Thyroid gland (tissue), 4 donors: Measurements from ENCODE around the gene BTF3. TPM values are rescaled to one million over a fixed set of nuclear protein-coding genes. Genes with fewer than 3 reads are reported as not detected.

ENCODE experiments used
- DNase-seq, 2 donors: peaks; one replicate each; pipeline ENCODE4 v3.0.0-alpha.2; 2019
- H3K27ac ChIP-seq, 3 donors: fragments of 200-600 bp; sonication (generic); 1 replicate in 2 of 3; 2 replicates in 1 of 3; pipeline ENCODE4 v1.5.1; 2016 to 2019; ENCODE audit warnings: mild to moderate bottlenecking in 1 of 3, moderate library complexity in 1 of 3
- H3K27me3 ChIP-seq: fragments of 200-600 bp; sonication (generic); one replicate; pipeline ENCODE4 v1.5.1; 2019
- H3K36me3 ChIP-seq, 2 donors: fragments of 200-600 bp; sonication (generic); one replicate each; pipeline ENCODE4 v1.5.1; 2016 to 2019
- H3K4me1 ChIP-seq, 2 donors: fragments of 200-600 bp; sonication (generic); one replicate each; pipeline ENCODE4 v1.5.1; 2017 to 2019
- H3K4me3 ChIP-seq, 3 donors: fragments of 200-600 bp; sonication (generic); replicated peaks in 1 of 3; 1 replicate in 2 of 3; 2 replicates in 1 of 3; pipeline ENCODE4 v1.5.1; 2016; ENCODE audit warnings: mild to moderate bottlenecking in 1 of 3
- H3K9me3 ChIP-seq: fragments of 200-600 bp; sonication (generic); one replicate; pipeline ENCODE4 v1.5.1; 2017
- CTCF ChIP-seq, 6 experiments: fragments of 200-600 bp in 3 of 6; fragments of 450-650 bp in 3 of 6; sonication (generic) in 3 of 6; IDR thresholded peaks; one replicate each; pipeline ENCODE4 v1.5.1; 2016 to 2019; ENCODE audit warnings: antibody characterized with exemption in 6 of 6, mild to moderate bottlenecking in 2 of 6, inconsistent platforms in 1 of 6, moderate library complexity in 1 of 6
- POLR2A ChIP-seq, 2 donors: fragments of 450-650 bp; IDR thresholded peaks; one replicate each; pipeline ENCODE4 v1.6.1; 2017; ENCODE audit warnings: antibody characterized with exemption in 2 of 2, mild to moderate bottlenecking in 2 of 2, moderate library complexity in 1 of 2
- WGBS, 2 donors: methylation state at CpG; one replicate each; pipeline ENCODE4 v1.1.5; 2017; 5-methylcytosine and 5-hydroxymethylcytosine counted together
- intact Hi-C: fragments of 100-400 bp; cut with DNase I; formaldehyde crosslinking; loops from one replicate; pipeline ENCODE4 v1.15.1; 2023
- total RNA-seq, 4 donors: library from RNA; depleted of rRNA; stranded (reverse); fragments of >200 nt; gene quantifications; one replicate each; pipeline ENCODE4 v1.2.3, GENCODE V29; 2016

BTF3 gene
- total RNA-seq, 4 donors from 2014 or later = 413 to 784 (median 546) TPM

DNA sequence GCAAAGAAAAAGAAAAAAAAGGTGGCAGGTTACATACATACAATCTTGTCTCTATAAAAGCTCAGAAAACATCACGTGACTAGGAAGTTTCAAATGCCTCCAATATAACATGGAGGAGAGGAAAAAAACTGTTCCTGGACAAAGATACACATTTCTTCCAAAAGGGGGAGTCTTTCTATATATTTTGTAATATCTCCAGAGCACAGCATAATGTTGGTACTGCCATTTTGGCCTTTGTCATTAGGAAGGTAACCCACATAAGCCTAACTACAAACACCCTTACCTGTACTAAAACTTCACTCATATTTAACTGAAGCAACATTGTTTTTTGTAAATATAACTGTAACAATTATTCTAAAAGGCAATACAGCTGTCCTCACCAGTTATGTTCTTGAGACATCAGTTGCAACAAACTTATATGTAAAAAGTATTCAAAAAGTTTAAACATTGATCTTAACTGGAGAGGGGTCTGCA lies 1.2 kb upstream of the BTF3 start:
- no peaks in the 10 kb centered on the region for H3K27me3 ChIP-seq
- 77 to 79% methylated on average over 1 of the region's 1 CpG for WGBS, 2 donors
- no peaks in the 10 kb centered on the region for H3K9me3 ChIP-seq
- no peak overlapping the region for H3K27ac ChIP-seq
- DNase-seq = no peak
- H3K36me3 ChIP-seq = peaks cover 0 to under 1% of the 10 kb centered on the region in 2 donors
- intact Hi-C loops = no loop called here
- no peak overlapping the region for H3K4me3 ChIP-seq
- peaks cover 11 to 17% of the 10 kb centered on the region in 2 donors for H3K4me1 ChIP-seq
- TF ChIP-seq POLR2A (IDR thresholded peaks at IDR 0.05) (no peak), CTCF (IDR thresholded peaks at IDR 0.05) (no peak)

DNA sequence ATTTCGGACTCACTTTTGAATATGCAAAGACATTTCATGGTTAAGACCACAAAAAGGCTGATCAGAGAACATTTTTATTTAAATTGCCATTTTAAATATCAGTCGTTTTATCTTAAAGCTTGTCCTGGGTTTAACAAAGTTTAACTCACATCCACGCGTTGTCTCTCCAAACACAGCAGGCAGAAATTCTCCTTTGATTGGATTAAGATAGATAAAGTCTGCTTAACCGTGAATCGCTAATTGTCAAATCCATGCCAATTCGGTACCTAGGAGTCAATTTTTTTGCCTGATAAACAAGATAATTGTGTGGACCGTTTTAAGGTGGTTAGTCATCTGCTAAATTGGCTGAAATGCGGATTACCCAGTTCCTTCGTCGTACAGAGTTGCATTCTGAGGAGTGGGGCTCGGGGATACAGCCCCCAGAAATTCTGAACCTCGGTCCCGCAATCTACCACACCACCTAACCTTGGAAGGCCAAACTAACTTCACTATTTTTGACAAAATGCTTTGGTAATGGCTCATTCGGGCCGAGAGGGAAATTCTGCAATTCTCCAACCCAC lies 665 bp upstream of the BTF3 start:
- intact Hi-C loops = no loop called here
- no peak for DNase-seq
- Histone ChIP-seq H3K36me3 (peaks cover 5 to 6% of the 10 kb centered on the region in 2 donors), H3K27ac (peak overlapping the region; percentile 61 to 96 (median 94)), H3K4me1 (peaks cover 11 to 17% of the 10 kb centered on the region in 2 donors), H3K9me3 (no peaks in the 10 kb centered on the region), H3K4me3 (peak overlapping the region; percentile 82 to 99 (median 91)), H3K27me3 (no peaks in the 10 kb centered on the region)
- TF ChIP-seq CTCF (IDR thresholded peaks at IDR 0.05) (no peak), POLR2A (IDR thresholded peaks at IDR 0.05) (no peak)
- whole genome bisulfite sequencing, 2 donors = 42 to 47% methylated on average over 16 of the region's 16 CpGs

DNA sequence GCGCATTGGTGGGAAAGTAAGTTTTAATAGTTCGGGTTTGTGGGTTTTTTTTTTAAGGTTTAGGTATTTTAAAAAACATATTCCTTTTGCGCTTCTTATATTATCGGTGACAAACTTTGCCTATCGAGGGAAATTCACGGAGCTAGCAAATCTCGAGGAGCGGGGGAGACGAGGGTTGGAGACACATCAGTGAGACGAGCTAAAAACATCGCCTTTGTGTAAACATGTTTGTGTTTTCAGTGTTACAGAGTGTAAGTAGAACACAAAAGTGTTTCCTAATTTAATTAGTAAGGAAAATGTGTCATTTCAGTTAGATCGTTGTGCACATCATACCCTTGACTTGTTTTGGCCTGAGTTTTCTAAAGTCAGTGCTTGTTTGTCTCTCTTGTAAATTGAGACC lies 945 bp downstream of the BTF3 start:
- peaks cover 20% of the 10 kb centered on the region in 2 donors for H3K36me3 ChIP-seq
- H3K27ac ChIP-seq = peak overlapping the region in 2 of 3 donors; percentile 94 to 96
- TF ChIP-seq POLR2A (IDR thresholded peaks at IDR 0.05) (no peak), CTCF (IDR thresholded peaks at IDR 0.05) (no peak)
- H3K27me3 ChIP-seq = no peaks in the 10 kb centered on the region
- DNase-seq = no peak
- WGBS, 2 donors = 8 to 9% methylated on average over 12 of the region's 12 CpGs
- peak overlapping the region; percentile 82 to 99 (median 91) for H3K4me3 ChIP-seq
- peaks cover 11 to 17% of the 10 kb centered on the region in 2 donors for H3K4me1 ChIP-seq
- intact Hi-C loops = no loop called here
- no peaks in the 10 kb centered on the region for H3K9me3 ChIP-seq

DNA sequence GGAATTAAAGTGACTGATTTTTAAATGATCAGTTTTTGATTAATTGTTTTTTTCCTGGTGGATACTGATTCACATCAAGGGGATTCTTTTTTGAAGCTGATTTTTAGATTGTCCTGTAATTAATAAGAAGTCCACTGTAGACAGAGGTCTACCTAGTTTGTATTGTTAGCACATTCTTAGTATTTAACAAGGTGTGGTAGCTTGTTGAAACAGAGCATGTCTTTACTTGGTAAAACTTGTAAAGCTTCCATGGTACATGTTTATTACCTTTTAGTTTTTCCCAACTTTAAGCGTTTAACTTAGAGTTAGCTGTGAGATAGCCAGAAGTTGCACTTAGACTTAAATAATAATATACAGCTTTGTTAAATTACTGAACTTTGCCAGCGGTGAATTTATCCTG lies 1.5 kb downstream of the BTF3 start:
- no peaks in the 10 kb centered on the region for H3K9me3 ChIP-seq
- peaks cover 11 to 17% of the 10 kb centered on the region in 2 donors for H3K4me1 ChIP-seq
- 78 to 81% methylated on average over 2 of the region's 2 CpGs for WGBS, 2 donors
- H3K4me3 ChIP-seq = peak overlapping the region in 1 of 3 donors; percentile 82
- peaks cover 26% of the 10 kb centered on the region in 2 donors for H3K36me3 ChIP-seq
- TF ChIP-seq CTCF (IDR thresholded peaks at IDR 0.05) = no peak
- no peak for TF ChIP-seq POLR2A (IDR thresholded peaks at IDR 0.05)
- intact Hi-C loops = no loop called here
- DNase-seq = no peak
- no peak overlapping the region for H3K27ac ChIP-seq
- H3K27me3 ChIP-seq = no peaks in the 10 kb centered on the region

DNA sequence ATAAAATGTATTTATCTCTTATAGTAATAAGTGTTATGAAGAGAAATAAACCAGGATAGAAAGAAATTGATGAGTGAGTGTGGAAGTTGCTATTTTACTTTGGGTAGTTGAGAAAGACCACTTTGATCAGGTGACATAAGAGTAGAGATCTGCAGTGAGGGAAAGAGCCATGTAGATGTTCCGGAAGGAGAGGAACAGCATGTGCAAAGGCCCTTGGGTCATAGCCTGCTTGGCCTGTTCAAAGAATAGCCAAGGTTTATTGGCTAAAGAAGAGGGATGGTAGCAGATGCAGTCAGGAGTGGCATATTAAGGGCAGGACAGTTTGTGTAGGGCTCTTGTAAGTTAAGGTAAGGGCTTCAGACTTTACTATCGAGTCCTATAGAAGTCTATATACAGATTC lies 3.2 kb downstream of the BTF3 start:
- 94 to 98% methylated on average over 2 of the region's 2 CpGs for WGBS, 2 donors
- DNase-seq = no peak
- Histone ChIP-seq H3K36me3 (peaks cover 36% of the 10 kb centered on the region in 2 donors), H3K9me3 (no peaks in the 10 kb centered on the region), H3K27ac (no peak overlapping the region), H3K27me3 (no peaks in the 10 kb centered on the region), H3K4me1 (peaks cover 11 to 17% of the 10 kb centered on the region in 2 donors), H3K4me3 (no peak overlapping the region)
- intact Hi-C loops = no loop called here
- no peak for TF ChIP-seq CTCF (IDR thresholded peaks at IDR 0.05)
- no peak for TF ChIP-seq POLR2A (IDR thresholded peaks at IDR 0.05)
